ENCODE measurements around the gene ITPKB.

DNA sequence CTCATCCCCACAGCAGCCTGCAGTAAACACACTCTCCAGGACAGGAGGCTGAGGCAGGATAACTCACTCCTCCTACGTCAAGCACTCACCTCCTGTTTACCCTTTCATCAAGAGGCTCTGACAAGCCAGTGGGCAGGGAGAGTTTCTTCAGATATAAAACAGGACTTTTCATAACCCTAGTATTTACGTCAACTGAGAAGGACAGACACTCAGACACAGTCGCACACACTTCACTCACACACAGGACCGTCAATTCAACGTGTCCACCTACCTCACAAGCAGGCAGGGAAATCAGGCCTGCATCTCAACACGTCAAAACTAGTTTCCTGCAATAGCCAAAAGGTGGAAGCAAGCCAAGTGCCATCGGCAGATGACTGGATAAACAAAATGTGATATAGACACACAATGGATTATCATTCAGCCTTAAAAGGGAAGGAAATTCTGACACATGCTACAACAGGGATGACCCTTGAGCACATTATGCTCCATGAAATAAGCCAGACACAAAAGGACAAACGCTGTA lies 48.6 kb downstream of the ITPKB start:
- TF ChIP-seq CTCF (IDR thresholded peaks at IDR 0.05) (no peak), POLR2A (IDR thresholded peaks at IDR 0.05) (no peak)

All from heart left ventricle (tissue), 13 donors.